Inferior parietal cortex (tissue), 1 donor: ENCODE measurements around the gene COL8A2.
A peak's percentile ranks its signal among the peaks of the same experiment; 100 is the strongest.

Source experiments
- DNase-seq: peaks from one replicate; pipeline ENCODE4 v3.0.0-alpha.2; 2016; ENCODE audit errors: extremely low spot score

Gene COL8A2

GRCh38 chr1:36091698-36092097, 33.3 kb downstream of the COL8A2 start:
- no peak for DNase-seq

- no peak for DNase-seq
Measured at GRCh38 chr1:36091141-36091540, 33.9 kb downstream of the COL8A2 start.

GRCh38 chr1:36089393-36090121, 35.5 kb downstream of the COL8A2 start:
- DNase-seq: no peak

- peak; percentile 90 for DNase-seq
Measured at GRCh38 chr1:36088577-36089392, 36.2 kb downstream of the COL8A2 start, which contains the start of gene ADPRS. TSS of gene ADPRS (plus strand) at chr1:36088892. CDS start at chr1:36088905, 13 bp downstream.

- DNase-seq: no peak
Measured at GRCh38 chr1:36088265-36088576, 36.8 kb downstream of the COL8A2 start.

GRCh38 chr1:36087233-36088123, 37.5 kb downstream of the COL8A2 start:
- DNase-seq: no peak

- no peak for DNase-seq
Measured at GRCh38 chr1:36086529-36087232, 38.3 kb downstream of the COL8A2 start.

- DNase-seq: no peak
Measured at GRCh38 chr1:36085686-36086526, 39.1 kb downstream of the COL8A2 start.

GRCh38 chr1:36085126-36085525, 39.9 kb downstream of the COL8A2 start:
- no peak for DNase-seq

- no peak for DNase-seq
Measured at GRCh38 chr1:36084497-36085115, 40.4 kb downstream of the COL8A2 start.

GRCh38 chr1:36083635-36084496, 41.2 kb downstream of the COL8A2 start, which contains the start of gene TEKT2:
TSS of gene TEKT2 (plus strand) at chr1:36084094. CDS start at chr1:36084922, 828 bp downstream.
- DNase-seq: no peak

GRCh38 chr1:36083219-36083618, 41.8 kb downstream of the COL8A2 start:
- no peak for DNase-seq

- DNase-seq: no peak
Measured at GRCh38 chr1:36081926-36082485, 43.0 kb downstream of the COL8A2 start.

GRCh38 chr1:36080801-36081200, 44.2 kb downstream of the COL8A2 start:
- DNase-seq: no peak

- DNase-seq: no peak
Measured at GRCh38 chr1:36080236-36080635, 44.8 kb downstream of the COL8A2 start.

- no peak for DNase-seq
Measured at GRCh38 chr1:36076979-36077573, 47.9 kb downstream of the COL8A2 start.

GRCh38 chr1:36070349-36070748, 54.7 kb downstream of the COL8A2 start:
- no peak for DNase-seq

GRCh38 chr1:36068866-36069265, 56.2 kb downstream of the COL8A2 start:
- DNase-seq: no peak
